NCI-H2171 (cell line): ENCODE measurements around the gene CNTF.
"Not testable (repeated sequence)": the region's sequence is repeated elsewhere in the genome, so short reads cannot be mapped to it uniquely, and the experiment has no call there.

Source experiments
- DNase-seq: peaks from one replicate; lab custom pipeline; 2025; lab: John Stamatoyannopoulos, UW

CNTF gene

GRCh38 chr11:58622344-58622743, at the start of gene CNTF:
TSS of gene CNTF (plus strand) at chr11:58622665. CDS start at chr11:58622753, 88 bp downstream.
- DNase-seq, result no peak

- DNase-seq, result not testable (repeated sequence)
Observed at GRCh38 chr11:58572906-58573305, 49.6 kb upstream of the CNTF start.

- DNase-seq, result no peak
Observed at GRCh38 chr11:58573451-58574104, 48.9 kb upstream of the CNTF start.

- DNase-seq, result no peak
Observed at GRCh38 chr11:58574881-58575280, 47.6 kb upstream of the CNTF start.

- no peak for DNase-seq
Observed at GRCh38 chr11:58575377-58576020, 47.0 kb upstream of the CNTF start, which contains the start of gene LPXN. TSS of gene LPXN (minus strand) at chr11:58575856. CDS start at chr11:58575772, 84 bp downstream.

GRCh38 chr11:58576887-58577471, 45.5 kb upstream of the CNTF start:
- DNase-seq, result no peak

- no peak for DNase-seq
Observed at GRCh38 chr11:58577555-58578135, 44.8 kb upstream of the CNTF start.

- DNase-seq, result peak; percentile 78
Observed at GRCh38 chr11:58578136-58578634, 44.3 kb upstream of the CNTF start.

- peak; percentile 79 for DNase-seq
Observed at GRCh38 chr11:58578635-58579191, 43.8 kb upstream of the CNTF start, which contains the start of gene ZFP91. TSS of gene ZFP91 (plus strand) at chr11:58579063. CDS start at chr11:58579282, 219 bp downstream.

- peak; percentile 65 for DNase-seq
Observed at GRCh38 chr11:58579192-58580129, 43.0 kb upstream of the CNTF start.

- no peak for DNase-seq
Observed at GRCh38 chr11:58580311-58580710, 42.2 kb upstream of the CNTF start.

- DNase-seq, result no peak
Observed at GRCh38 chr11:58582437-58582836, 40.0 kb upstream of the CNTF start.

- DNase-seq, result no peak
Observed at GRCh38 chr11:58586998-58587397, 35.5 kb upstream of the CNTF start.

- DNase-seq, result no peak
Observed at GRCh38 chr11:58591659-58592058, 30.8 kb upstream of the CNTF start.

- DNase-seq, result no peak
Observed at GRCh38 chr11:58592760-58593472, 29.5 kb upstream of the CNTF start.

GRCh38 chr11:58594826-58595225, 27.6 kb upstream of the CNTF start:
- no peak for DNase-seq

- no peak for DNase-seq
Observed at GRCh38 chr11:58596621-58597020, 25.8 kb upstream of the CNTF start.

- DNase-seq, result no peak
Observed at GRCh38 chr11:58597486-58598144, 24.9 kb upstream of the CNTF start.

GRCh38 chr11:58600510-58600909, 22.0 kb upstream of the CNTF start:
- no peak for DNase-seq
